Frontal cortex (tissue), 4 donors: ENCODE data around the gene CABP5. TPM values are rescaled to one million over a fixed set of nuclear protein-coding genes. Genes with fewer than 3 reads are reported as not detected.
"Not testable (repeated sequence)": the region's sequence is repeated elsewhere in the genome, so short reads cannot be mapped to it uniquely, and the experiment has no call there.

Experiments used
- DNase-seq, 2 donors: peaks; one replicate each; pipeline ENCODE4 v3.0.0; 2012; ENCODE audit warnings: low spot score in 2 of 2
- FAIRE-seq: peaks from 2 replicates; lab custom pipeline; 2012; peaks lifted over from hg19 to GRCh38; lab: Jason Lieb, UNC
- total RNA-seq: library from RNA; depleted of rRNA; stranded (reverse); fragments of >200 nt; gene quantifications from one replicate; pipeline ENCODE4 v1.2.3, GENCODE V29; 2014
- donor health status: control.
- donor health status: control.
- donor health status: control.

The CABP5 gene
- total RNA-seq: not detected

GRCh38 chr19:48043675-48044258 is at the start of gene CABP5:
CABP5 (minus strand) TSS chr19:48044079; CDS start chr19:48043922, 157 bp downstream.
- FAIRE-seq: no peak
- no peak for DNase-seq

DNA sequence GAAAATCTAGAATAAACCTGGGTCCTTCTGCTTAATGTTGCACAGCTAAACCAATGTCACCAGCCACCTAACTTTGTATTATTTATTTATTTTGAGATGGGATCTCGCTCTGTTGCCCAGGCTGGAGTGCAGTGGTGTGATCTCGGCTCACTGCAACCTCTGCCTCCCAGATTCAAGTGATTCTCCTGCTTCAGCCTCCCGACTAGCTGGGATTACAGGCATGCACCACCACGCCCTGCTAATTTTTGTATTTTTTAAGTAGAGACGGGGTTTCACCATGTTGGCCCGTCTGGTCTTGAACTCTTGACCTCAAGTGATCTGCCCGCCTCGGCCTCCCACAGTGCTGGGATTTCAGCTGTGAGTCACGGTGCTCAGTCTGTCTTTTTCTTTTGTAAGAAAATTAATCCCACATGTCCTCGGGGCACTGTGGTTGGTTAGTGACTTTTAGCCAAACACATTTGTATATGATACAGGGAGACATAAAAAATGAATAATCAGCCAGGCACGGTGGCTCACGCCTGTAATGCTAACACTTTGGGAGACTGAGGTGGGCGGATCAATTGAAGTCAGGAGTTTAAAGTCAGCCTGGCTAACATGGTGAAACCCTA is 47.3 kb upstream of the CABP5 start:
- not testable (repeated sequence) for FAIRE-seq, DNase-seq

DNA sequence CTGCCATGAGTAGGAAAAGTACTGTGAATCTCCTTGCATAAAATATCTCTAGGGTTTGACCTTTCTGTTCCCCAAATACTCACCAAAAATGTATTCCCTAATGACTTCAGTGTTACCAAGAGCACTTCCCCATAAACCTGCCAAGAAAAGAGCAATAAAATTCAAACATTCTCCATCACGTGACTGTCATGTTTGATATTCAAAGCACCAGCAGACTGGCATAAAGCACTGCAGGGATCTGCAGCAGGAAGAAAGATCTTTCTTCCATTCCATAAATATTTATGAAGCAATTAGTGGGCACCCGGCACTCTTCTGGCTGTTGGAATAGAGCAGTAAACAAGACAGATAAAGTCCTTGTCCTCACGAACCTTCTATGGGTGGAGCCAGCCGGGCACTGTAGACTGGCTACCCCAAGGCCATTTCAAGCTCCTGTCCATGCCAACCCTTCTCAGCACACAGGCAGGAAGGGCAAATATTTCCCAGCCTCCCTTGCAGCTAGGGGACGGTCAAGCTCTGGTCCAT is 46.5 kb upstream of the CABP5 start:
- FAIRE-seq (no peak), DNase-seq (no peak)

- not testable (repeated sequence) for DNase-seq, FAIRE-seq
Measured at GRCh38 chr19:48088991-48089390, 45.1 kb upstream of the CABP5 start.

DNA sequence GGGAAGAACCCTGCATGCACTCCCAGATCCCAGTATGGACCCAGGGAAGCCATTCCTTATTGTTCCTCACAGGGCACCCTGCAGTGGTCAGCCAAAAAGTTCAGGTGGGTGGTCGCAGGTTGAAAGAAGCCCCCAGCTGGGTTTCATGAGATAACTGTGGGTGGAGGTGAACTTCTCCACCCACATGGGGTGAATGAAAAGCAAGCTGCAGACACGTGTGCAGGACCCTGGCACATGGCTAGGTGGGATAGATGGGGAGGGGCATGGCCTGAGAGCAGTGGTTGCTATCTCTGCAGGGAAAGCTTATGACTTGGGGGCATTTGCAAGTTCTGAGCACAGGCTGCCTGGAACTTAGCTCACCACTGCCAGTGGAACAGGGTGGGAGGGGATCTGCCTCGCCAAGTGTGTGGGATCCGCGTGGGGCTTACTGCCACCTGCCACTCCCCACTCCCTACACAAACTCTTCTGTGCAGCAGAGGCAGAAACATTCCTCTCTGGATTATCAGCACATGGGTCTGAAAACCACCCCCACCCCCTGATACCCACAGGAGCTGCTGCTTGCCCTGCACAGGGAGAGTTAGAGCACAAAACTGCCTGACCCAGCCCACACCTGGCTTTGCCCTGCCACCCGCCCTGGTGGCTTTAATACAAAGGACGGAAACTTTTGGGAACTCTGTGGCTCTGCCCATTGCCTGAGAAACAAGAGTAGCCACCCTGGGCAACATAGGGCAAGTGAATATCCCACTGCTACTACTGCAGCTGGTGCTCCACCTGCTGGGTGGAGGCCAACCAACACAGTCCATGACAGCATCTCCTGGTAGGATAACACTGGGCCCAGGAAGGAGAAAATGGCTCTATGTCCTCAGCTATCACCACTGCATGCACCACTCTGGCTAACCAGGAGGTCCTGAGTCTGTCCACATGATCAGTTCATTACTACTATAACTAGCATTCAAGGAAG is 42.3 kb upstream of the CABP5 start:
- no peak for DNase-seq
- no peak for FAIRE-seq

DNA sequence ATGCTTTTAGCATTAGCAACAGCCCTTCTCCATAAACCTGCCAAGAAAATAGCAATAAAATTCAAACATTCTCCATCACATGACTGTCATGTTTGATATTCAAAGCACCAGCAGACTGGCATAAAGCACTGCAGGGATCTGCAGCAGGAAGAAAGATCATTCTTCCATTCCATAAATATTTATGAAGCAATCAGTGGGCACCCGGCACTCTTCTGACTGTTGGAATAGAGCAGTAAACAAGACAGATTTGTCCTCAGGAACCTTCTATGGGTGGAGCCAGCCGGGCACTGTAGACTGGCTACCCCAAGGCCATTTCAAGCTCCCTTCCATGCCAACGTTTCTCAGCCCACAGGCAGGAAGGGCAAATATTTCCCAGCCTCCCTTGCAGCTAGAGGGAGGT is 41.2 kb upstream of the CABP5 start:
- FAIRE-seq (no peak), DNase-seq (no peak)

- DNase-seq (no peak), FAIRE-seq (no peak)
Measured at GRCh38 chr19:48081106-48081505, 37.2 kb upstream of the CABP5 start.

DNA sequence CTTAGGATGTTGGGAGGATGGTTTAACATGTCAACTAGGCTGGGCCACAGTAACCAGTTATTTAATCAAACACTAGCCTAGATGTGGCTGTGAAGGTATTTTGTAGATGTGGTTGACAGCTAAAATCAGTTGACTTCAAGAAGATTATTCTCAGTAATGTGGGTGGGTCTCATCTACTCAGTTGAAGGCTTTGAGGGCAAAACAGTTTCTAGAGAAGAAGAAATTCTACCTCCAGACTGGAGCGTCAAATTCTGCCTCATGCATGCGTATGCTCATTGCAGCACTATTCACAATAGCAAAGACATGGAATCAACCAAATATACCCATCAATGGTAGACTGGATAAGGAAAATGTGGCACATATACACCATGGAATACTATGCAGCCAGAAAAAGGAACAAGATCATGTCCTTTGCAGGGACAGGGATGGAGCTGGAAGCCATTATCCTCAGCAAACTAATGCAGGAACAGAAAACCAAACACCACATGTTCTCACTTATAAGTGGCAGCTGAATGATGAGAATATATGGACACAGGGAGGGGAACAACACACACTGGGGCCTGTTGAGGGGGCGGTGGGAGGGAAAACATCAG is 26.4 kb upstream of the CABP5 start:
- not testable (repeated sequence) for FAIRE-seq, DNase-seq

GRCh38 chr19:48069435-48069834 is 25.6 kb upstream of the CABP5 start:
- no peak for DNase-seq
- FAIRE-seq: no peak

GRCh38 chr19:48064509-48064908 is 20.6 kb upstream of the CABP5 start:
- DNase-seq (no peak), FAIRE-seq (no peak)

GRCh38 chr19:48061401-48062344 is 17.8 kb upstream of the CABP5 start:
- FAIRE-seq (no peak), DNase-seq (no peak)

GRCh38 chr19:48060381-48060780 is 16.5 kb upstream of the CABP5 start:
- FAIRE-seq (no peak), DNase-seq (no peak)

- no peak for DNase-seq
- no peak for FAIRE-seq
Measured at GRCh38 chr19:48059331-48059730, 15.5 kb upstream of the CABP5 start.

GRCh38 chr19:48053856-48054255 is 10.0 kb upstream of the CABP5 start:
- no peak for DNase-seq
- no peak for FAIRE-seq

- DNase-seq: no peak
- FAIRE-seq: no peak
Measured at GRCh38 chr19:48053076-48053475, 9.2 kb upstream of the CABP5 start.

GRCh38 chr19:48051335-48052033 is 7.6 kb upstream of the CABP5 start:
- DNase-seq: no peak
- no peak for FAIRE-seq

DNA sequence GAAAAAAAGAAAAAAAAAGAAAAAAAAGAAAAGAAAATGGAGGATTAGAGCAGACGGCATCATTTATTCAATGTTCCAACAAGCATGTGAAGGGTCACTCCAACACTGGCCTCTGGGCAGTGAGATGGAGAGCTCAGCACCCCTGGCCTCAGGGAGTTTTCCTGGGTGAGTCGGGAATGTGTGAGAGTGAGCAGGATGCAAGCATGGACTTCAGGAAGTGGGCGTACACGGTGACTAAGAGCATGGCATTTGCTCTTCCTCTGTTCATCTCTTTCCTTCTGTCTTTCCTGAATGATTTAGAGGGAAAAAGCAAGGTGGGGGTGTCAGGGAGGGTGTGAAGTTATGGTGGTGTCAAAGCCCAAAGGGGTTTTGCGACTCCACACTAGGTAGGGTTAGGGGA is 682 bp upstream of the CABP5 start:
- no peak for DNase-seq

GRCh38 chr19:48041877-48042580 is 1.9 kb downstream of the CABP5 start:
- FAIRE-seq: no peak
- DNase-seq: no peak

More for the DNA sequence above, 682 bp upstream of the CABP5 start:
- FAIRE-seq: no peak
